SK-N-SH (cell line): Measurements from ENCODE around the gene TMED6.

Experiments used
- EP300 ChIP-seq, 2 experiments: IDR thresholded peaks; 2 replicates each; pipeline versions ENCODE4 v1.4.0 to v1.6.1; 2012; ENCODE audit warnings: borderline replicate concordance in 1 of 2, low read depth in 1 of 2, low read length in 1 of 2
- EZH2phosphoT487 ChIP-seq: fragments of 200-600 bp; sonication (generic); IDR thresholded peaks from 2 replicates; pipeline ENCODE4 v1.6.1; 2017; ENCODE audit warnings: low read depth, mixed run types, mild to moderate bottlenecking, antibody characterized with exemption, moderate library complexity, borderline replicate concordance
- NFIC ChIP-seq: IDR thresholded peaks from 2 replicates; pipeline ENCODE4 v1.4.0; 2012; ENCODE audit warnings: borderline replicate concordance
- POLR2AphosphoS5 ChIP-seq: IDR thresholded peaks from 2 replicates; pipeline ENCODE4 v1.6.1; 2012; ENCODE audit warnings: low read depth, low read length
- RCOR1 ChIP-seq: fragments of 150-350 bp; IDR thresholded peaks from 2 replicates; pipeline ENCODE4 v1.6.1; 2017; ENCODE audit warnings: antibody characterized with exemption, low read length
- SMC3 ChIP-seq: IDR thresholded peaks from 2 replicates; pipeline ENCODE4 v1.6.1; 2012; ENCODE audit warnings: low read depth, low read length, improper control_type of control experiment
- TF ChIP-seq, protein P1 (sequence below): fragments of 200-600 bp; sonication (generic); IDR thresholded peaks from 2 replicates; pipeline ENCODE4 v1.6.1; 2017; ENCODE audit warnings: antibody characterized with exemption, mild to moderate bottlenecking, moderate library complexity
- TF ChIP-seq, protein P2 (sequence below): IDR thresholded peaks from 2 replicates; pipeline ENCODE4; 2012
- TF ChIP-seq, protein P3 (sequence below): IDR thresholded peaks from 2 replicates; pipeline ENCODE4 v1.6.1; 2012; ENCODE audit warnings: mild to moderate bottlenecking, low read depth, low read length, moderate library complexity

DNA sequence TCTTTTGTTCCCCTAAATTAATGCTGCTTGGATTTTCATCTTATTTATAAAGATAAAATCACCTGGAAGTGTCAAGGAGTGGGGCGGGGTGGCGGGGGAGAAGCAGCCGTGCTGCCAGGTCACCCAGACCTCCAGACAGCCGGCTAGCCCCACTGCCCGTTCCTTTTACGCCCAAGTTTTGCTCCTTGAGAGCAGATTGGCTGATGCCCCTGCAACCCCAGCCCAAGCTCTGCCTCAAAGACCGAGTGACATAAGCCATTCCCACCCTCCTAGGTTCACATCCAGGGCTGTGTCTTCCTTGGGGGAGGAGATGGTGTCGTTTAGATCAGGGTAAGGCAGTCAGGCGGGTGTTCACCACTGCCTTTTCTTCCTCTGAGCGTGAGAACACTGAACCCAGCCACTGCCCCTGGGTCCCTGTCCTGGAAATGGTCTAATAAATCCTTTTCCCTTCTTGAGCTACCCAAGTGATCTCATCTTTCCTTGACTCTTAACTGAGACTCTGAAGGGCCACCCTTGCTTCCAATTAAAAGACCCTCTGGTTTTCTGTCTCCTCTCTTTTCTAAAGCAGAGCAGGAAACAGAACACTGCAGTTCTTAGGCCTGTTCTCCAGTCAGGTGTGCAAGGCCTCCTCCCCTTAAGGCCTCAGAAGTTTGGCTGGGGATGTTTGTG lies 26.9 kb downstream of the TMED6 start:
- TF ChIP-seq, protein P1, sequence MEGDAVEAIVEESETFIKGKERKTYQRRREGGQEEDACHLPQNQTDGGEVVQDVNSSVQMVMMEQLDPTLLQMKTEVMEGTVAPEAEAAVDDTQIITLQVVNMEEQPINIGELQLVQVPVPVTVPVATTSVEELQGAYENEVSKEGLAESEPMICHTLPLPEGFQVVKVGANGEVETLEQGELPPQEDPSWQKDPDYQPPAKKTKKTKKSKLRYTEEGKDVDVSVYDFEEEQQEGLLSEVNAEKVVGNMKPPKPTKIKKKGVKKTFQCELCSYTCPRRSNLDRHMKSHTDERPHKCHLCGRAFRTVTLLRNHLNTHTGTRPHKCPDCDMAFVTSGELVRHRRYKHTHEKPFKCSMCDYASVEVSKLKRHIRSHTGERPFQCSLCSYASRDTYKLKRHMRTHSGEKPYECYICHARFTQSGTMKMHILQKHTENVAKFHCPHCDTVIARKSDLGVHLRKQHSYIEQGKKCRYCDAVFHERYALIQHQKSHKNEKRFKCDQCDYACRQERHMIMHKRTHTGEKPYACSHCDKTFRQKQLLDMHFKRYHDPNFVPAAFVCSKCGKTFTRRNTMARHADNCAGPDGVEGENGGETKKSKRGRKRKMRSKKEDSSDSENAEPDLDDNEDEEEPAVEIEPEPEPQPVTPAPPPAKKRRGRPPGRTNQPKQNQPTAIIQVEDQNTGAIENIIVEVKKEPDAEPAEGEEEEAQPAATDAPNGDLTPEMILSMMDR: no peak
- TF ChIP-seq POLR2AphosphoS5 (no peak), NFIC (no peak), RCOR1 (no peak), EZH2phosphoT487 (no peak), SMC3 (no peak), EP300 (IDR thresholded peaks at IDR 0.05; ENCODE audit: borderline replicate concordance in 1 of 2, low read depth in 1 of 2, low read length in 1 of 2) (no peak)
- TF ChIP-seq, protein P2, sequence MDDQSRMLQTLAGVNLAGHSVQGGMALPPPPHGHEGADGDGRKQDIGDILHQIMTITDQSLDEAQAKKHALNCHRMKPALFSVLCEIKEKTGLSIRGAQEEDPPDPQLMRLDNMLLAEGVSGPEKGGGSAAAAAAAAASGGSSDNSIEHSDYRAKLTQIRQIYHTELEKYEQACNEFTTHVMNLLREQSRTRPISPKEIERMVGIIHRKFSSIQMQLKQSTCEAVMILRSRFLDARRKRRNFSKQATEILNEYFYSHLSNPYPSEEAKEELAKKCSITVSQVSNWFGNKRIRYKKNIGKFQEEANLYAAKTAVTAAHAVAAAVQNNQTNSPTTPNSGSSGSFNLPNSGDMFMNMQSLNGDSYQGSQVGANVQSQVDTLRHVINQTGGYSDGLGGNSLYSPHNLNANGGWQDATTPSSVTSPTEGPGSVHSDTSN: no peak
- TF ChIP-seq, protein P3, sequence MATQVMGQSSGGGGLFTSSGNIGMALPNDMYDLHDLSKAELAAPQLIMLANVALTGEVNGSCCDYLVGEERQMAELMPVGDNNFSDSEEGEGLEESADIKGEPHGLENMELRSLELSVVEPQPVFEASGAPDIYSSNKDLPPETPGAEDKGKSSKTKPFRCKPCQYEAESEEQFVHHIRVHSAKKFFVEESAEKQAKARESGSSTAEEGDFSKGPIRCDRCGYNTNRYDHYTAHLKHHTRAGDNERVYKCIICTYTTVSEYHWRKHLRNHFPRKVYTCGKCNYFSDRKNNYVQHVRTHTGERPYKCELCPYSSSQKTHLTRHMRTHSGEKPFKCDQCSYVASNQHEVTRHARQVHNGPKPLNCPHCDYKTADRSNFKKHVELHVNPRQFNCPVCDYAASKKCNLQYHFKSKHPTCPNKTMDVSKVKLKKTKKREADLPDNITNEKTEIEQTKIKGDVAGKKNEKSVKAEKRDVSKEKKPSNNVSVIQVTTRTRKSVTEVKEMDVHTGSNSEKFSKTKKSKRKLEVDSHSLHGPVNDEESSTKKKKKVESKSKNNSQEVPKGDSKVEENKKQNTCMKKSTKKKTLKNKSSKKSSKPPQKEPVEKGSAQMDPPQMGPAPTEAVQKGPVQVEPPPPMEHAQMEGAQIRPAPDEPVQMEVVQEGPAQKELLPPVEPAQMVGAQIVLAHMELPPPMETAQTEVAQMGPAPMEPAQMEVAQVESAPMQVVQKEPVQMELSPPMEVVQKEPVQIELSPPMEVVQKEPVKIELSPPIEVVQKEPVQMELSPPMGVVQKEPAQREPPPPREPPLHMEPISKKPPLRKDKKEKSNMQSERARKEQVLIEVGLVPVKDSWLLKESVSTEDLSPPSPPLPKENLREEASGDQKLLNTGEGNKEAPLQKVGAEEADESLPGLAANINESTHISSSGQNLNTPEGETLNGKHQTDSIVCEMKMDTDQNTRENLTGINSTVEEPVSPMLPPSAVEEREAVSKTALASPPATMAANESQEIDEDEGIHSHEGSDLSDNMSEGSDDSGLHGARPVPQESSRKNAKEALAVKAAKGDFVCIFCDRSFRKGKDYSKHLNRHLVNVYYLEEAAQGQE: no peak
